ENCODE results near the gene SH2D3C. TPM values are rescaled to one million over a fixed set of nuclear protein-coding genes. Genes with fewer than 3 reads are reported as not detected.

The SH2D3C gene
- total and polyA plus RNA-seq, 2 of the 4 experiments (the other 2 are of a cell fraction): under 0.01 to 0.24 TPM

DNA sequence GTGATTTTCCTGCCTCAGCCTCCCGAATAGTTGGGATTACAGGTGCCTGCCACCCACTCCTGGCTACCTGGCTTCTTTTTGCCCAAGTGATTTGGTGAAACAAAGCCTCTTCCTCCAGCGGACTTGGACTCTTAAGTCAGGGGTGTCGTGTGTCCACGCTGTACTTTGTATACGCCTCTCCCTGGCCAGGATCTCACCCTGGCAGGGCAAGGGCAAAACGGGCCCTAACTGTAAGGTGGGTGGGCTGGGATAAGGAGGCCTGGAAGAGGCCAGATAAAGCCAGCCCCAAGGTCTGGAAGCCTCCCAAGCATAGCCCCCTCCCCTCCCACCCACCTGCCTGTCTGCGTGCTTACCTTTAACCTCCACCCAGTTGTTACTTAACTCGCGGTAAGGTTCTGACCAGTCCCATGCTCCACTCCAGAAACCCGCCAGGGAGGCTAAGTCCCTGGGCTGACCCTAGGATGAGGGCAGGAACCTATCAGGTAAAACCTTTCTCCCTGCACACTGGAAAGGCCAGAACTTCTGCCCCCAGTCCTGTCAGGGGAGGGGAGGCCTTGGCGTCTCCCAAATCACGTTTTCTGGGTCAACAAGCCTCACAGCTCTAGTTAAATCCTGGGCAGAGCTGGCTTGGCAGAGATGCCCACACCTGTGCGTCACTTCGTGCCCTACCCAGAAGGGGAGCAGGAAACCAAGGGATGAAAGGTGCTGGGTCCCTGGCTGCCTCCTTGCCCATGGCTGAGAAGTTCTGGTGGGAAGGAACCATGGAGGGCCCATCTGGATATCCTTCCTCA is 15.7 kb upstream of the SH2D3C start:
- in situ Hi-C loops (cut with MboI; ENCODE audit: low sequenced_read_pairs) (no loop called here), intact Hi-C loops (cut with micrococcal nuclease) (no loop called here), dilution Hi-C loops (cut with HindIII; ENCODE audit: low sequenced_read_pairs, unreplicated experiment) (no loop called here)
- Histone ChIP-seq H3K4ac (ENCODE audit: low read depth, low read length) (no peak overlapping the region), H4K20me1 (ENCODE audit: insufficient read depth, low read length) (peaks cover 47% of the 10 kb centered on the region), H4K91ac (ENCODE audit: insufficient read depth, low read depth, low read length) (no peak overlapping the region), H3K9me1 (ENCODE audit: insufficient read depth, low read length) (peaks cover 16% of the 10 kb centered on the region), H3K4me1 (ENCODE audit: control insufficient read depth, insufficient read depth, low read length) (peaks cover 16% of the 10 kb centered on the region), H2BK5ac (ENCODE audit: low read depth, low read length, poor library complexity, severe bottlenecking) (no peak overlapping the region), H2BK120ac (ENCODE audit: low read depth, low read length) (no peak overlapping the region), H3K14ac (replicated peaks; ENCODE audit: low read depth, low read length) (no peak overlapping the region), H3K23ac (ENCODE audit: low read depth, low read length) (no peak overlapping the region), H2AK5ac (ENCODE audit: low read depth, low read length) (peak overlapping the region; percentile 33), H2BK15ac (ENCODE audit: low read depth, low read length) (no peak overlapping the region), H3K27me3 (ENCODE audit: control insufficient read depth, insufficient read depth, low read length) (no peaks in the 10 kb centered on the region), H3K36me3 (ENCODE audit: control insufficient read depth, insufficient read depth, low read length) (peaks cover 31% of the 10 kb centered on the region), H4K5ac (ENCODE audit: low read depth, low read length) (no peak overlapping the region), H3K56ac (ENCODE audit: extremely low read depth, insufficient read depth, low read length) (no peak overlapping the region), H3K79me1 (ENCODE audit: low read depth in 1 of 2, low read length in 2 of 2) (peaks cover 16 to 55% of the 10 kb centered on the region in 2 experiments; a peak in 3 of 4 replicates), H3K4me2 (ENCODE audit: low read depth, low read length) (no peak overlapping the region), H4K8ac (ENCODE audit: low read depth in 2 of 2, low read length in 2 of 2) (no peak overlapping the region), H3K4me3 (ENCODE audit: insufficient read depth, low read depth, low read length) (no peak overlapping the region), H3K18ac (ENCODE audit: low read depth, low read length) (no peak overlapping the region), H3K9ac (ENCODE audit: low read depth, low read length) (no peak overlapping the region), H3K27ac (ENCODE audit: insufficient read depth, low read length) (no peak overlapping the region), H2AFZ (replicated peaks; ENCODE audit: low read length, poor library complexity) (no peak overlapping the region), H2AK9ac (replicated peaks; ENCODE audit: low read depth, low read length, poor library complexity) (peak overlapping the region; percentile 22), H3K9me3 (ENCODE audit: control insufficient read depth, insufficient read depth, low read length) (no peaks in the 10 kb centered on the region), H2BK20ac (ENCODE audit: low read depth, low read length) (no peak overlapping the region)
- DNase-seq (no peak), ATAC-seq (ENCODE audit: low read depth) (no peak)
- POLR2A ChIA-PET (ENCODE audit: unreplicated experiment): no interaction called here
- CTCF ChIA-PET: no interaction called here
- TF ChIP-seq FOS (IDR thresholded peaks at IDR 0.05; ENCODE audit: low read depth, low read length): no peak
- TF ChIP-seq MAZ (IDR thresholded peaks at IDR 0.05; ENCODE audit: borderline replicate concordance, low read depth, low read length): no peak
- TF ChIP-seq, protein P1, sequence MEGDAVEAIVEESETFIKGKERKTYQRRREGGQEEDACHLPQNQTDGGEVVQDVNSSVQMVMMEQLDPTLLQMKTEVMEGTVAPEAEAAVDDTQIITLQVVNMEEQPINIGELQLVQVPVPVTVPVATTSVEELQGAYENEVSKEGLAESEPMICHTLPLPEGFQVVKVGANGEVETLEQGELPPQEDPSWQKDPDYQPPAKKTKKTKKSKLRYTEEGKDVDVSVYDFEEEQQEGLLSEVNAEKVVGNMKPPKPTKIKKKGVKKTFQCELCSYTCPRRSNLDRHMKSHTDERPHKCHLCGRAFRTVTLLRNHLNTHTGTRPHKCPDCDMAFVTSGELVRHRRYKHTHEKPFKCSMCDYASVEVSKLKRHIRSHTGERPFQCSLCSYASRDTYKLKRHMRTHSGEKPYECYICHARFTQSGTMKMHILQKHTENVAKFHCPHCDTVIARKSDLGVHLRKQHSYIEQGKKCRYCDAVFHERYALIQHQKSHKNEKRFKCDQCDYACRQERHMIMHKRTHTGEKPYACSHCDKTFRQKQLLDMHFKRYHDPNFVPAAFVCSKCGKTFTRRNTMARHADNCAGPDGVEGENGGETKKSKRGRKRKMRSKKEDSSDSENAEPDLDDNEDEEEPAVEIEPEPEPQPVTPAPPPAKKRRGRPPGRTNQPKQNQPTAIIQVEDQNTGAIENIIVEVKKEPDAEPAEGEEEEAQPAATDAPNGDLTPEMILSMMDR (conservative IDR thresholded peaks at IDR 0.05; ENCODE audit: low read depth, low read length): no peak
- no peak for TF ChIP-seq RFX5 (IDR thresholded peaks at IDR 0.05; ENCODE audit: low read depth, low read length)
- no peak for TF ChIP-seq RAD21 (IDR thresholded peaks at IDR 0.05; ENCODE audit: low read length)
- no peak for TF ChIP-seq NFE2L2 (IDR thresholded peaks at IDR 0.05; ENCODE audit: low read depth, low read length)
- TF ChIP-seq MAFK (IDR thresholded peaks at IDR 0.05; ENCODE audit: low read depth, low read length): no peak
- no peak for TF ChIP-seq BHLHE40 (IDR thresholded peaks at IDR 0.05; ENCODE audit: low read depth, low read length)
- no peak for TF ChIP-seq RCOR1 (IDR thresholded peaks at IDR 0.05; ENCODE audit: insufficient replicate concordance, low read length)
- TF ChIP-seq MXI1 (IDR thresholded peaks at IDR 0.05; ENCODE audit: borderline replicate concordance, low read depth, low read length): no peak
- TF ChIP-seq POLR2A (IDR thresholded peaks at IDR 0.05; ENCODE audit: low read depth, low read length): no peak
- WGBS, 2 experiments (ENCODE audit: extremely low coverage in 2 of 2, insufficient read length in 1 of 2): 63% methylated on average over 4 of the region's 14 CpGs; no CpG with 5 or more reads in 1 of the 2 experiments
- no TSS peak for BruUV-seq (replicated peaks)

Measured in IMR-90 (cell line).